Measurements from ENCODE around the gene AMIGO3.

DNA sequence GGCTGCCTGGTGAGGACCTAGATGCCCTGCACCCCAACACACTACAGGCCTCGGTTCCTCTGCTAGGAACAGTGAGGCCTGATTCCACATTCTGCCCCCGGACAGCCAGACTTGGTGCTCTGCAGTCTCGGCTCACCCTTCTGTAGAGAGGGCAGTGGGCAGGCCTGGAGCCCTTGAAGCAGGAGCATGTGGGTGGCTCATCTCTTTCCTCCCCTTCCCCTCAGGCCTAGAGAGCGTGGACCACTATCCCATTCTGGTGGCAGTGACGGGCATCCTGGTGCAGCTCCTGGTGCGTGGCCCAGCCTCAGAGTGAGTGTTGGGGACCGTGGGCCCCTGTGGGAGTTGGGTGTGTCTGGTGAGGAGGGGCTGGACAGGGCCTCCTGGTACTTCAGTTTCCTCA is 3.3 kb downstream of the AMIGO3 start:
- no peak for TF ChIP-seq POLR2A (IDR thresholded peaks at IDR 0.05; ENCODE audit: low read depth, low read length)
- TF ChIP-seq POLR2AphosphoS5 (IDR thresholded peaks at IDR 0.05; ENCODE audit: low read depth, low read length) = no peak
- TF ChIP-seq TAF1 (IDR thresholded peaks at IDR 0.05; ENCODE audit: borderline replicate concordance, low read depth, low read length) = no peak

All from GM12892 (cell line).